GM12864 (cell line): ENCODE measurements around the gene PPIL1.

ENCODE experiments used
- DNase-seq: peaks from one replicate; pipeline ENCODE4 v3.0.0-alpha.2; 2011; ENCODE audit warnings: low read depth
- H3K4me3 ChIP-seq: 2 replicates; pipeline ENCODE4 v1.5.1; 2011; ENCODE audit warnings: mild to moderate bottlenecking, low read depth, low read length, control low read depth
- CTCF ChIP-seq: IDR thresholded peaks from 2 replicates; pipeline ENCODE4 v1.5.1; 2011; ENCODE audit warnings: low read depth, mild to moderate bottlenecking, moderate library complexity, low read length, control low read depth, inconsistent platforms; ENCODE audit errors: missing control alignments

Gene PPIL1

GRCh38 chr6:36853325-36853724 is 21.3 kb downstream of the PPIL1 start:
- H3K4me3 ChIP-seq, result no peak overlapping the region
- DNase-seq, result no peak
- no peak for TF ChIP-seq CTCF

- TF ChIP-seq CTCF, result no peak
- no peak for DNase-seq
- H3K4me3 ChIP-seq, result no peak overlapping the region
Measured at GRCh38 chr6:36852481-36853147, 22.0 kb downstream of the PPIL1 start.

GRCh38 chr6:36851626-36852025 is 23.0 kb downstream of the PPIL1 start:
- no peak for TF ChIP-seq CTCF
- DNase-seq, result no peak
- no peak overlapping the region for H3K4me3 ChIP-seq

GRCh38 chr6:36851149-36851614 is 23.4 kb downstream of the PPIL1 start:
- no peak overlapping the region for H3K4me3 ChIP-seq
- peak; percentile 70 for TF ChIP-seq CTCF
- no peak for DNase-seq

GRCh38 chr6:36850021-36850420 is 24.6 kb downstream of the PPIL1 start:
- no peak for TF ChIP-seq CTCF

GRCh38 chr6:36848658-36849441 is 25.8 kb downstream of the PPIL1 start:
- no peak for DNase-seq
- TF ChIP-seq CTCF, result no peak
- no peak overlapping the region for H3K4me3 ChIP-seq

More at GRCh38 chr6:36850021-36850420, 24.6 kb downstream of the PPIL1 start:
- DNase-seq, result no peak
- H3K4me3 ChIP-seq, result no peak overlapping the region

GRCh38 chr6:36847991-36848390 is 26.6 kb downstream of the PPIL1 start:
- no peak for DNase-seq
- no peak for TF ChIP-seq CTCF
- H3K4me3 ChIP-seq, result no peak overlapping the region
